Measurements from ENCODE around the gene NUP54.

- TF ChIP-seq CTCF (IDR thresholded peaks at IDR 0.05; ENCODE audit: borderline replicate concordance, extremely low read depth, low read length, poor library complexity, severe bottlenecking) (no peak), EZH2 (IDR thresholded peaks at IDR 0.05; ENCODE audit: borderline replicate concordance, low read depth, low read length, severe bottlenecking) (no peak)
Observed at GRCh38 chr4:76177709-76178108, 29.5 kb upstream of the NUP54 start.

All from DND-41 (cell line).